Lower leg skin (tissue), 4 donors: Measurements from ENCODE around the gene UBL4B. TPM values are rescaled to one million over a fixed set of nuclear protein-coding genes. Genes with fewer than 3 reads are reported as not detected.

Source experiments
- DNase-seq, 2 donors: peaks; one replicate each; pipeline ENCODE4 v3.0.0-alpha.2; 2019; ENCODE audit warnings: low spot score in 2 of 2
- H3K4me3 ChIP-seq: fragments of 200-600 bp; sonication (generic); 2 replicates; pipeline ENCODE4 v1.5.1; 2017; ENCODE audit warnings: mild to moderate bottlenecking, low read depth; ENCODE audit not compliant: poor library complexity, severe bottlenecking
- CTCF ChIP-seq, 3 donors: fragments of 450-650 bp; IDR thresholded peaks; one replicate each; pipeline ENCODE4 v1.5.1; 2016; ENCODE audit warnings: antibody characterized with exemption in 3 of 3, mild to moderate bottlenecking in 3 of 3, moderate library complexity in 2 of 3
- POLR2A ChIP-seq, 2 donors: fragments of 450-650 bp; IDR thresholded peaks; one replicate each; pipeline ENCODE4 v1.6.1; 2016 to 2017; ENCODE audit warnings: antibody characterized with exemption in 2 of 2, mild to moderate bottlenecking in 1 of 2, moderate library complexity in 1 of 2
- WGBS, 2 donors: methylation state at CpG; one replicate each; pipeline ENCODE4 v1.1.5; 2018; 5-methylcytosine and 5-hydroxymethylcytosine counted together
- intact Hi-C: fragments of 100-400 bp; cut with DNase I; formaldehyde crosslinking; loops from one replicate; pipeline ENCODE4 v1.15.0; 2023; ENCODE audit warnings: low total_unique reads
- total RNA-seq, 4 donors: library from RNA; depleted of rRNA; stranded (reverse); fragments of >200 nt; gene quantifications; one replicate each; pipeline ENCODE4 v1.1.0, GENCODE V29; 2016

UBL4B gene
- total RNA-seq, 4 donors from 2014 or later: 3.0 TPM; not detected in 3

DNA sequence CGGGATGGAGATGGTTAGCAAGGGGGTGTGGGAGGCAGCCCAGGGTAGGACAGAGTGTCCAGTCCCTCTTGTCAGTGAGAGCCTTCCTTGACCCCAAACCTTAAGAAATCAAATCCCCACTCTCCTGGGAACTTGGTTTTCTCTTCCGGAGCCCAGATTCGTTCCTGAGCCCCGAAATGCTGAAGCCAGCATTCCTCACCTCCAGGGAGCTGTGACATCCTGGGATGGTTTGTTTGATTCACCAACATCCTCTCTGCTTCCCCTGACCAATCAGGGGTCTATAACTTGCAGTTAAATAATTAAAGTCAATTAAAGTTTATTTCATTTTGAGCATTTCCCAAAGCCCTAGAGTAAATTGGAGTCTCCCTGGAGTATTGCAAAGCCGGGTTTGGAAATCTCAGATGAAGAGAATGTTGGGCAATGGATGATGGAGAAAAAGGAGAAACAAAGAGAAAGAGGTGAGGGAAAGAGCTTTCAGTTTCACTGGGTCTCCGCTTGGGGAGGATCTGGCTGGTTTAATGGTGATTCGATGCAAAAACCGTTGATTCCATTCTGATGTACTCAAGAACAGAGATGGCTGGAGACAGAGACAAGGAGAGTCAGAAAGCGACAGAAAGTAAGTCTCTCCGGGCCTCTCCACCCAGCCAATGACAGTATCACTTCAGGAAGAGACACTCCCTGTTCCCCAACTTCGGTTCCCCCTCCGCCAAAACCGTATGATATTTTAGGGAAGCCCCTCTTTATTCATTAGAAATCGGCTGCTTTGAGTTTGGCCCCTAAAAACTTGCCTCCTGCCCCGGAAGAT, 29.0 kb upstream of the UBL4B start:
- TF ChIP-seq POLR2A (IDR thresholded peaks at IDR 0.05): no peak
- TF ChIP-seq CTCF (IDR thresholded peaks at IDR 0.05): no peak
- DNase-seq: no peak
- intact Hi-C loops: no loop called here
- WGBS, 2 donors: 30 to 51% methylated on average over 15 of the region's 15 CpGs
- H3K4me3 ChIP-seq: peak overlapping the region; percentile 33

DNA sequence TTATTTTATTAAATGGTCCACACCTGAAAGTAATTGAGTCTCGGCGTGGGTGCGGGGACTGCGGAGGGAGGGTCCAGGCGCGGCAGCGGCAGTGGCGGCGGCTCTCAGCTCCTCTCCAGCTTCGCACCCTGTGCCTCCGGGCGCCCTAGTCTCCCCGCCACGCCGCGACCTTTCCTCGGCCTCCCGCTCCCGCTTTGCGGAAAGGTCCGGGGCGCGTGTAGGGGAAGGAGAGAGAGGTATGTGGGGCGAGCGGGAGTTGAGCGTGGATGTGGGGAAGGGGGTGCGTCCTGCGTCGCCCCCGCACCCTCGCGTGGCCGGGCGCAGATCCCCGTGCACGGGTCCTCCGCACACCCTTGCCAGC, 28.4 kb upstream of the UBL4B start:
- TF ChIP-seq CTCF (IDR thresholded peaks at IDR 0.05) (no peak), POLR2A (IDR thresholded peaks at IDR 0.05) (no peak)
- DNase-seq: no peak
- intact Hi-C loops: no loop called here
- H3K4me3 ChIP-seq: peak overlapping the region; percentile 33
- WGBS, 2 donors: 0 to 14% methylated on average over 37 of the region's 37 CpGs

DNA sequence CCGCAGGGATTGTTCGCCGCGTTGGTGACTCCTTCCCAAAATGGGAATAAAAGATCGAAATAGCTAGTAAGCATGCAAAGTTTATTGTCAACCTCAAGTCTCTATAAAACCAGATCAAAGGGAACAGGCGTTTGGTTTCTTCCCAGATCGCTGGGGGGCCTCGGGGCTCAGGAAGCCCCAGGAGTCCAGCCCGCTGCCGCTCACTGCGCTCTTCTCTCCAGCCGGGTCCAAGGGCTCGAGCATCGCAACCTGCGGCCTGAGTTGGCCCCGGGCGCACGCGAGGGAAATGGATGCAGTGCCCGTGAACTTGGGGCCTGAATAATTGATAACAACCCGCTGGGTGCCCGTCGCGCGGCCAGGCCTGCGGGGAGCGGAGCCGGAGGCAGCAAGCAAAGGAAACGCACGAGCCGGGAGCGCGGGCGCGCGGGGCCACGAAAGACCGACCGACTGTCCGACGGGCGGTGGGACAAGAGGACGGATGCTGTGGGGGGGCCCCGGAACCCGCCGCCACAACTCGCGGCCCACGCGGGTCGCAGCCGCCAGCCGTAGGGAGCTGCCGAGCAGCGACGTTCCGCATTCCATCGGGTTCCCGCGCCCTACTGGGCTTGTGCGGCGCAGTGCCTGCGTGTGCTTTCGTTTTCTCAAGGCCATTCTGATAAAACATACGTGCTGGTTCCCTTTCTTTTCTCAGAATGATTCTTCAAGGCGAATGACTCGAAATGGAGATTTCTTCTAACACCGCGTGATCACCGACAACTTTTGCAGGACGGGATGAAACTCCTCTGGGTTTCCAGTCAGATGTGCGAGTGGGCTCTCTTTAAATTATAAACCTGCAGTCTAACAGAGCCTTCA, 27.8 kb upstream of the UBL4B start:
- no peak for DNase-seq
- 3% methylated on average over 72 of the region's 72 CpGs for WGBS, 2 donors
- intact Hi-C loops: no loop called here

DNA sequence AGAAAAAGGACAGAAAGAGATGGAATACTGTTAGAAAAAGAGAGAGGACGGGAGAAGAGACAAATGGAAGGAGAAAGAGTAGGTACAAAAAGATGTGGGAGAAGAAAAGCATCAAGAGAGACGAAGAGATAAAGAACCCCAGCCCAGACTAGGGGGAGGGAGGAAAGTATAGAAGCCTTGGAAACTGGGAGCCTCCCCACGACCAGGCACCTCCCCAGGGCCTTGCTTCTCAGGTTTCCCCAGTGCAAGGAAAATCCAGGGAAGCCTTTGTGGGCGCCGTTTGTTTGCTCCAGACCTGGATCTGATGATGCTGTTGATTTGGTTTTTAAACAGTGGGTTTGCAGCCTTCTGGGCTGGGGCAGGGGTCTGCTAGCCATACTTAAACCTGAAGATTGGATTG, 26.6 kb upstream of the UBL4B start:
- intact Hi-C loops: no loop called here
- 81 to 85% methylated on average over 5 of the region's 5 CpGs for WGBS, 2 donors
- no peak overlapping the region for H3K4me3 ChIP-seq
- DNase-seq: no peak
- TF ChIP-seq CTCF (IDR thresholded peaks at IDR 0.05): no peak
- no peak for TF ChIP-seq POLR2A (IDR thresholded peaks at IDR 0.05)

More for the DNA sequence above, 27.8 kb upstream of the UBL4B start:
- TF ChIP-seq POLR2A (IDR thresholded peaks at IDR 0.05) (no peak), CTCF (IDR thresholded peaks at IDR 0.05) (no peak)
- peak overlapping the region; percentile 33 for H3K4me3 ChIP-seq

DNA sequence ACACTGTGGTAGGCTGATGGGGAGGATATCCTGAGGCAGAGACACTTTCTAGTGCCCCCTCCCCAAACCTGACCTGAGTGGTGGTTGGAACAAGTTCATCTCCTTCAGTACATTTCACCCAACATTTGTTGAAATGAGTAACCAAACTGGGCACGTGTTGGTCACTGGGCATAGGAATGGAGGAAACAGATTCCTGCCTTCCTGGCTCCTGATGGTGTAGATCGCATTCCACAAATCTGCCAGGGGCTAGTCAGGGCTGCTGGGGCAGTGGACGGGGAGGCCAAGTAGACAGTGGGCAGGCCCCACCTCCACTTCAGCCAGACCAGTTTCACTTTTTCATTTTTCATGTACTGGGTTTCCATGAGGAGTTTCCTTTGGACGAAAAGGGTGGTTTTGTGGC, 25.3 kb upstream of the UBL4B start:
- TF ChIP-seq CTCF (IDR thresholded peaks at IDR 0.05) (no peak), POLR2A (IDR thresholded peaks at IDR 0.05) (no peak)
- 74 to 82% methylated on average over 4 of the region's 4 CpGs for WGBS, 2 donors
- no peak overlapping the region for H3K4me3 ChIP-seq
- DNase-seq: no peak
- intact Hi-C loops: no loop called here
